H1 (cell line): ENCODE data around the gene SRP9. TPM values are rescaled to one million over a fixed set of nuclear protein-coding genes. Genes with fewer than 3 reads are reported as not detected.

ENCODE experiments used
- CTCF ChIA-PET: fragments of 300-600 bp; sonication (Branson Sonifier 250); formaldehyde crosslinking; loops from one replicate; lab custom pipeline; 2021; ENCODE audit not compliant: partially characterized antibody; lab: Charles Lee
- POLR2A ChIA-PET: fragments of 300-600 bp; sonication (Branson Sonifier 250); formaldehyde crosslinking; loops from one replicate; lab custom pipeline; 2021; ENCODE audit warnings: inconsistent platforms; ENCODE audit not compliant: partially characterized antibody; lab: Charles Lee
- DNase-seq, 2 experiments: peaks; one replicate each; pipeline versions ENCODE4 v3.0.0 to v3.0.0-alpha.2; 2010 to 2022; ENCODE audit warnings: low spot score in 2 of 2, low read depth in 1 of 2, mixed read lengths in 1 of 2
- FAIRE-seq: peaks from 2 replicates; lab custom pipeline; 2011; peaks lifted over from hg19 to GRCh38; lab: Jason Lieb, UNC
- H2AFZ ChIP-seq: 2 replicates; pipeline ENCODE4 v1.8.1; 2012; ENCODE audit warnings: low read length, inconsistent platforms
- H2AK5ac ChIP-seq: 2 replicates; pipeline ENCODE4 v1.6.1; 2013; ENCODE audit warnings: low read depth, low read length
- H2BK120ac ChIP-seq: replicated peaks from 2 replicates; pipeline ENCODE3; 2013; ENCODE audit warnings: low read depth, low read length, inconsistent platforms
- H2BK12ac ChIP-seq: 2 replicates; pipeline ENCODE4 v1.6.1; 2013; ENCODE audit warnings: low read depth, low read length
- H2BK15ac ChIP-seq: 2 replicates; pipeline ENCODE4 v1.6.1; 2013; ENCODE audit warnings: low read length
- H2BK20ac ChIP-seq: 2 replicates; pipeline ENCODE4 v1.6.1; 2013; ENCODE audit warnings: low read length
- H2BK5ac ChIP-seq: 2 replicates; pipeline ENCODE4 v1.6.1; 2013; ENCODE audit warnings: low read depth, low read length
- H3K14ac ChIP-seq: 2 replicates; pipeline ENCODE4 v1.6.1; 2013; ENCODE audit warnings: inconsistent platforms; ENCODE audit not compliant: insufficient read length
- H3K18ac ChIP-seq: 2 replicates; pipeline ENCODE4 v1.6.1; 2013; ENCODE audit warnings: low read length; ENCODE audit errors: extremely low read depth
- H3K23ac ChIP-seq: 2 replicates; pipeline ENCODE4 v1.6.1; 2013; ENCODE audit warnings: inconsistent platforms; ENCODE audit not compliant: insufficient read length
- H3K23me2 ChIP-seq: 2 replicates; pipeline ENCODE4 v1.6.1; 2013; ENCODE audit warnings: low read depth, low read length
- H3K27ac ChIP-seq: 2 replicates; pipeline ENCODE4 v1.6.1; 2011; ENCODE audit warnings: low read depth, low read length, inconsistent platforms
- H3K27me3 ChIP-seq, 4 experiments: replicated peaks in 1 of 4; 1 replicate in 1 of 4; 2 replicates in 3 of 4; pipeline versions ENCODE4 v1.6.1 to v1.8.1; 2011 to 2013; ENCODE audit warnings: low read length in 3 of 4, mild to moderate bottlenecking in 3 of 4, inconsistent platforms in 2 of 4, mixed read lengths in 2 of 4, moderate library complexity in 1 of 4; ENCODE audit not compliant: control insufficient read depth in 3 of 4, insufficient read depth in 3 of 4; ENCODE audit errors: extremely low read depth in 1 of 4
- H3K36me3 ChIP-seq, 4 experiments: 2 replicates each; pipeline versions ENCODE4 v1.6.1 to v1.8.1; 2011 to 2013; ENCODE audit warnings: mild to moderate bottlenecking in 4 of 4, low read length in 3 of 4, moderate library complexity in 2 of 4, control low read depth in 1 of 4, inconsistent platforms in 1 of 4; ENCODE audit not compliant: insufficient read depth in 4 of 4, control insufficient read depth in 2 of 4
- H3K4ac ChIP-seq: replicated peaks from 2 replicates; pipeline ENCODE3; 2013; ENCODE audit warnings: low read length, low read depth, mixed read lengths, inconsistent platforms; ENCODE audit not compliant: insufficient read length
- H3K4me1 ChIP-seq, 4 experiments: replicated peaks in 1 of 4; 1 replicate in 1 of 4; 2 replicates in 3 of 4; pipeline versions ENCODE4 v1.6.1 to v1.8.1; 2011 to 2013; ENCODE audit warnings: low read length in 3 of 4, inconsistent platforms in 2 of 4, mixed read lengths in 1 of 4; ENCODE audit not compliant: insufficient read depth in 4 of 4, control insufficient read depth in 3 of 4
- H3K4me2 ChIP-seq, 2 experiments: 2 replicates each; pipeline versions ENCODE4 v1.6.1 to v1.8.1; 2011 to 2013; ENCODE audit warnings: low read depth in 2 of 2, low read length in 2 of 2, control low read depth in 1 of 2, inconsistent platforms in 1 of 2, mild to moderate bottlenecking in 1 of 2; ENCODE audit not compliant: insufficient read depth in 1 of 2
- H3K4me3 ChIP-seq, 4 experiments: fragments of 200-600, 300-600 bp in 1 of 4; sonication (generic), shearing (Covaris generic), sonication (Bioruptor Twin) in 1 of 4; 2 replicates each; pipeline versions ENCODE4 v1.5.1 to v1.8.1; 2011 to 2016; ENCODE audit warnings: low read length in 4 of 4, low read depth in 3 of 4, control low read depth in 2 of 4, inconsistent platforms in 2 of 4, mild to moderate bottlenecking in 2 of 4, mixed read lengths in 1 of 4, moderate library complexity in 1 of 4; ENCODE audit not compliant: insufficient read depth in 2 of 4; ENCODE audit errors: extremely low read depth in 1 of 4
- H3K56ac ChIP-seq: replicated peaks from 2 replicates; pipeline ENCODE3; 2013; ENCODE audit warnings: low read depth, mild to moderate bottlenecking, mixed read lengths, low read length, inconsistent platforms; ENCODE audit not compliant: insufficient read length
- H3K79me1 ChIP-seq: 2 replicates; pipeline ENCODE4 v1.6.1; 2013; ENCODE audit warnings: low read depth, low read length, control low read depth
- H3K79me2 ChIP-seq, 2 experiments: 2 replicates each; pipeline versions ENCODE4 v1.6.1 to v1.8.1; 2012 to 2013; ENCODE audit warnings: low read length in 2 of 2, mild to moderate bottlenecking in 2 of 2, inconsistent platforms in 1 of 2; ENCODE audit not compliant: insufficient read depth in 2 of 2, control insufficient read depth in 1 of 2
- H3K9ac ChIP-seq, 4 experiments: replicated peaks in 1 of 4; 1 replicate in 1 of 4; 2 replicates in 3 of 4; pipeline versions ENCODE4 v1.6.1 to v1.8.1; 2011 to 2013; ENCODE audit warnings: low read depth in 3 of 4, low read length in 3 of 4, control low read depth in 2 of 4, mild to moderate bottlenecking in 2 of 4, moderate library complexity in 2 of 4, inconsistent platforms in 1 of 4; ENCODE audit errors: extremely low read depth in 1 of 4
- H3K9me3 ChIP-seq, 2 experiments: 2 replicates each; pipeline versions ENCODE4 v1.6.1 to v1.8.1; 2012 to 2013; ENCODE audit warnings: mild to moderate bottlenecking in 2 of 2, moderate library complexity in 2 of 2, control low read depth in 1 of 2, inconsistent platforms in 1 of 2, low read depth in 1 of 2, low read length in 1 of 2, mixed read lengths in 1 of 2; ENCODE audit not compliant: insufficient read depth in 2 of 2
- H4K20me1 ChIP-seq, 2 experiments: replicated peaks in 1 of 2; 2 replicates each; pipeline versions ENCODE3 to v1.8.1; 2011 to 2013; ENCODE audit warnings: inconsistent platforms in 2 of 2, low read length in 2 of 2, mild to moderate bottlenecking in 1 of 2; ENCODE audit not compliant: insufficient read depth in 2 of 2, control insufficient read depth in 1 of 2
- H4K5ac ChIP-seq: 2 replicates; pipeline ENCODE4 v1.6.1; 2013; ENCODE audit warnings: low read length, low read depth, mixed read lengths, inconsistent platforms; ENCODE audit not compliant: insufficient read length
- H4K8ac ChIP-seq: 2 replicates; pipeline ENCODE4 v1.8.0; 2013; ENCODE audit warnings: mild to moderate bottlenecking, moderate library complexity, low read length, inconsistent platforms; ENCODE audit not compliant: insufficient read depth; ENCODE audit errors: extremely low read depth
- H4K91ac ChIP-seq: replicated peaks from 2 replicates; pipeline ENCODE3; 2013; ENCODE audit warnings: low read length, mixed read lengths, inconsistent platforms; ENCODE audit not compliant: insufficient read length
- CHD1 ChIP-seq: IDR thresholded peaks from 2 replicates; pipeline ENCODE4 v1.6.1; 2012; ENCODE audit warnings: low read depth, low read length, improper control_type of control experiment
- CHD2 ChIP-seq: IDR thresholded peaks from 2 replicates; pipeline ENCODE4 v1.6.1; 2012; ENCODE audit warnings: low read length, improper control_type of control experiment
- CTBP2 ChIP-seq: IDR thresholded peaks from 2 replicates; pipeline ENCODE4 v1.7.0; 2011; ENCODE audit warnings: borderline replicate concordance, mild to moderate bottlenecking, moderate library complexity, mixed read lengths, low read length; ENCODE audit not compliant: insufficient read depth, insufficient read length
- HDAC2 ChIP-seq, 2 experiments: fragments of 300-600 bp in 1 of 2; sonication (generic) in 1 of 2; IDR thresholded peaks; 2 replicates each; pipeline ENCODE4 v1.6.1; 2011 to 2012; ENCODE audit warnings: low read depth in 2 of 2, low read length in 2 of 2, mild to moderate bottlenecking in 2 of 2, moderate library complexity in 2 of 2, borderline replicate concordance in 1 of 2, inconsistent platforms in 1 of 2
- KDM5A ChIP-seq: fragments of 200-600 bp; IDR thresholded peaks from 2 replicates; pipeline ENCODE4 v1.7.1; 2012; ENCODE audit warnings: mild to moderate bottlenecking, low read length, inconsistent platforms, mixed read lengths
- NRF1 ChIP-seq: IDR thresholded peaks from 2 replicates; pipeline ENCODE4 v1.6.1; 2011; ENCODE audit warnings: mild to moderate bottlenecking, low read depth, low read length, improper control_type of control experiment
- RAD21 ChIP-seq, 2 experiments: IDR thresholded peaks in 1 of 2; conservative IDR thresholded peaks in 1 of 2; 2 replicates each; pipeline ENCODE4 v1.6.1; 2011; ENCODE audit warnings: low read depth in 2 of 2, low read length in 2 of 2, improper control_type of control experiment in 1 of 2, inconsistent platforms in 1 of 2, mild to moderate bottlenecking in 1 of 2, moderate library complexity in 1 of 2
- SP1 ChIP-seq: IDR thresholded peaks from 2 replicates; pipeline ENCODE4 v1.6.1; 2011; ENCODE audit warnings: low read depth, low read length
- TAF7 ChIP-seq: optimal IDR thresholded peaks from 2 replicates; pipeline ENCODE3; 2011; ENCODE audit warnings: low read depth, mild to moderate bottlenecking, inconsistent platforms, low read length, moderate library complexity, borderline replicate concordance
- polyA plus RNA-seq, 7 experiments: library from polyadenylated mRNA; depleted of rRNA in 3 of 7; stranded (reverse) in 5 of 7; unstranded in 2 of 7; fragments of >200 nt in 5 of 7; fragments of 200-250 nt in 2 of 7; gene quantifications; 1 replicate in 5 of 7; 2 replicates in 1 of 7; 4 replicates in 1 of 7; pipeline versions ENCODE4 v1.2.1 to v1.2.3, GENCODE V29; 2011 to 2013; ENCODE audit warnings: missing spikeins in 2 of 7, mixed read lengths in 2 of 7
- total RNA-seq: library from RNA; stranded (reverse); fragmentation: NEBNext Ultra II Directional; extraction: Animal tissue kit (Norgen Biotek cat#: 25700); gene quantifications from 2 replicates; pipeline ENCODE4 v1.2.1, GENCODE V29; 2021
- TF ChIP-seq, protein P1 (sequence below): IDR thresholded peaks from 2 replicates; pipeline ENCODE4 v1.6.1; 2012; ENCODE audit warnings: inconsistent platforms
- TF ChIP-seq, protein P2 (sequence below), 3 experiments: IDR thresholded peaks; 1 replicate in 2 of 3; 2 replicates in 1 of 3; pipeline versions ENCODE4 v1.5.1 to v1.6.1; 2011; ENCODE audit warnings: low read length in 3 of 3, mild to moderate bottlenecking in 3 of 3, inconsistent platforms in 2 of 3, low read depth in 1 of 3, moderate library complexity in 1 of 3; ENCODE audit not compliant: insufficient read depth in 1 of 3; ENCODE audit errors: control extremely low read depth in 1 of 3

The SRP9 gene
- total and polyA plus RNA-seq, 2 of the 8 experiments (the other 6 are each of a cell fraction or from before 2014, with no cell fraction given) = 446 to 572 TPM

DNA sequence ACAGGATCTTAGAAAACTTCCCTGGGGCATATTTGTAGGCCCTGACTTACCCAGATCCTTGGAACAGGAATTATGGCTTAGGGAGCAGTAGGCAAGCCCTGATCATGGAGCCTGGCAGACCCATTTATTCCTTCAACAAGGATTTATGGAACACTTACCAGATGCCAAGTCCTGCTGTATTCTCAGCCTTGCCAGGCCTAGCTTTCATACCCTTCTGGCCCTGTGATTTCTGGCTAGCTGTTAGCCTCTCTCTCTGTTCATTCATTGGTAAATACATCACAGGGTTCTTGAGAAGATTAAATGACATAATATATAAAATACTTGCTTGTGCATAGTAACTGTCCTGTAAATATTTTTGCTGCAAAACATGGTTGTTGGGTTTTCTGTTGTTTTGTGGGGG lies 32.4 kb upstream of the SRP9 start:
- Histone ChIP-seq H3K4me3 (no peak overlapping the region), H3K4me2 (no peak overlapping the region), H3K23me2 (no peaks in the 10 kb centered on the region), H3K56ac (no peak overlapping the region), H4K5ac (no peak overlapping the region), H4K91ac (no peak overlapping the region), H2BK120ac (no peak overlapping the region), H3K36me3 (no peaks in the 10 kb centered on the region), H3K9me3 (no peaks in the 10 kb centered on the region), H3K14ac (no peak overlapping the region), H2AFZ (no peak overlapping the region), H3K4ac (no peak overlapping the region), H2AK5ac (no peak overlapping the region), H3K9ac (no peak overlapping the region), H3K23ac (no peak overlapping the region), H4K20me1 (no peaks in the 10 kb centered on the region), H3K27ac (no peak overlapping the region), H2BK15ac (no peak overlapping the region; the same call in 1 of the 2 replicates), H3K79me2 (no peaks in the 10 kb centered on the region), H3K18ac (no peak overlapping the region), H2BK5ac (no peak overlapping the region), H2BK20ac (no peak overlapping the region), H3K27me3 (0 out of 7 replicates have a peak, but pooled peaks cover 0 to 4% (median 0%) of the 10 kb centered on the region in 4 experiments), H3K79me1 (no peaks in the 10 kb centered on the region), H2BK12ac (no peak overlapping the region), H4K8ac (no peak overlapping the region), H3K4me1 (peaks cover 2 to 5% (median 3%) of the 10 kb centered on the region in 4 experiments; a peak in 2 of 7 replicates)
- no peak for DNase-seq
- POLR2A ChIA-PET = no interaction called here
- FAIRE-seq = no peak
- CTCF ChIA-PET = interaction anchor here (1.6 to 2.9 kb wide), 3 partner anchors 19 to 90 kb away, joined by 3 to 8 read pairs (median 5); no protein-coding TSS in a partner anchor
- TF ChIP-seq CHD2 = no peak
- no peak for TF ChIP-seq KDM5A
- no peak for TF ChIP-seq HDAC2 (IDR thresholded peaks at IDR 0.05; ENCODE audit: borderline replicate concordance in 1 of 2, low read depth in 2 of 2, low read length in 2 of 2)
- TF ChIP-seq, protein P1, sequence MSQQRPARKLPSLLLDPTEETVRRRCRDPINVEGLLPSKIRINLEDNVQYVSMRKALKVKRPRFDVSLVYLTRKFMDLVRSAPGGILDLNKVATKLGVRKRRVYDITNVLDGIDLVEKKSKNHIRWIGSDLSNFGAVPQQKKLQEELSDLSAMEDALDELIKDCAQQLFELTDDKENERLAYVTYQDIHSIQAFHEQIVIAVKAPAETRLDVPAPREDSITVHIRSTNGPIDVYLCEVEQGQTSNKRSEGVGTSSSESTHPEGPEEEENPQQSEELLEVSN = no peak
- no peak for TF ChIP-seq CHD1
- TF ChIP-seq CTBP2 = no peak
- TF ChIP-seq RAD21 (IDR thresholded peaks at IDR 0.05 in 1 of 2, conservative IDR thresholded peaks at IDR 0.05 in 1 of 2; ENCODE audit: low read depth in 2 of 2, low read length in 2 of 2) = no peak
- TF ChIP-seq SP1 = no peak
- TF ChIP-seq TAF7 = no peak
- TF ChIP-seq NRF1 = no peak
- TF ChIP-seq, protein P2, sequence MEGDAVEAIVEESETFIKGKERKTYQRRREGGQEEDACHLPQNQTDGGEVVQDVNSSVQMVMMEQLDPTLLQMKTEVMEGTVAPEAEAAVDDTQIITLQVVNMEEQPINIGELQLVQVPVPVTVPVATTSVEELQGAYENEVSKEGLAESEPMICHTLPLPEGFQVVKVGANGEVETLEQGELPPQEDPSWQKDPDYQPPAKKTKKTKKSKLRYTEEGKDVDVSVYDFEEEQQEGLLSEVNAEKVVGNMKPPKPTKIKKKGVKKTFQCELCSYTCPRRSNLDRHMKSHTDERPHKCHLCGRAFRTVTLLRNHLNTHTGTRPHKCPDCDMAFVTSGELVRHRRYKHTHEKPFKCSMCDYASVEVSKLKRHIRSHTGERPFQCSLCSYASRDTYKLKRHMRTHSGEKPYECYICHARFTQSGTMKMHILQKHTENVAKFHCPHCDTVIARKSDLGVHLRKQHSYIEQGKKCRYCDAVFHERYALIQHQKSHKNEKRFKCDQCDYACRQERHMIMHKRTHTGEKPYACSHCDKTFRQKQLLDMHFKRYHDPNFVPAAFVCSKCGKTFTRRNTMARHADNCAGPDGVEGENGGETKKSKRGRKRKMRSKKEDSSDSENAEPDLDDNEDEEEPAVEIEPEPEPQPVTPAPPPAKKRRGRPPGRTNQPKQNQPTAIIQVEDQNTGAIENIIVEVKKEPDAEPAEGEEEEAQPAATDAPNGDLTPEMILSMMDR (IDR thresholded peaks at IDR 0.05; ENCODE audit: control extremely low read depth in 1 of 3, insufficient read depth in 1 of 3, low read depth in 1 of 3, low read length in 3 of 3) = no peak
